ENCODE measurements around the gene LENEP.
"Not testable (repeated sequence)": the region's sequence is repeated elsewhere in the genome, so short reads cannot be mapped to it uniquely, and the experiment has no call there.

Gene LENEP

DNA sequence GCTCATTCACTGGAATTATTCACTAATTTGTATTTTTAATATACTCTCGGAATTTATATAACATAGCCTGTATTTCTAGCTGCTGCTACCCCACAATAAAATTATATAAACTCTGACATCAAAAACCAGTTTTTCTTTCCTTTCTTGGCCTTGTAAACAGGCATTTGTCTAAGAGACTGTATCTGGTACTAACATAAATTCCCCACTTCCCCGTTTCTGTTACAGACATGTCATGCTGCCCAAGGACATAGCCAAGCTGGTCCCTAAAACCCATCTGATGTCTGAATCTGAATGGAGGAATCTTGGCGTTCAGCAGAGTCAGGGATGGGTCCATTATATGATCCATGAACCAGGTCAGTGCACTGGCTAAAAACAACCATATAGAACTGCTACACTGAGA lies 15.6 kb upstream of the LENEP start:
- not testable (repeated sequence) for DNase-seq

DNA sequence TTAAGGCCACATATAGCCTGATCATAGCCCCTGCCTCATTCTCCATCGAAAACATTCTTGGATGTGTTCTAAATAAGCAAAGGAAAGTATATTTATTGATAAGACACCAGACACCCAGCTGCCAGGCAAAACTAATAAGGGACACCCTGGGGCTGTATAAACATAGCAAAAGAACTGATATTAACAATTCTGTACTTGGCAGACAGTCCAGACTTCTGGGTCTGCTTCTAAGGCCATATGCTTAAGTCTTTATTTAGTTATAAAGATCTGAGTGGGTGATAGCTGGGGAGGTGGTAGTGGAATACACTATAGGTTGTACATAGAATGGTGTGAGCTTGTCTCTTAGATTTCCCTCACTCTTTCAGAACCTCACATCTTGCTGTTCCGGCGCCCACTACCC lies 15.0 kb upstream of the LENEP start:
- DNase-seq = no peak

DNA sequence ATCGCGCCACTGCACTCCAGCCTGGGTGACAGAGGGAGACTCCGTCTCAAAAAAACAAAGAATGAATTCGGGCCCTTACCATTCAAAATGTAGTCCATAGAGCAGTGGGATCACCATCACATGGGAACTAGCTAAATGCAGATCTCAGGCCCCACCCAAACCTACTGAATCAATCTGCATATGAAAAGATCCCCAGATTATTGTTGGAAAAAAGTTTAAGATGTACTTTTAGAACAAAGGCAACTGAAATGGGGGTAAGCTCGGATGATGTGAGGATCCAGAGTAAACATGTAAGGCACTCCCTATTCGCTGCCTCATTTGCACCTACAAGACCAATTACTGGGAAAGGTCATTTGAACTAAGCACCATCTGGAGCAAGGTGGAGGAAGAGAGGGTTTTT lies 11.0 kb upstream of the LENEP start:
- no peak for DNase-seq

DNA sequence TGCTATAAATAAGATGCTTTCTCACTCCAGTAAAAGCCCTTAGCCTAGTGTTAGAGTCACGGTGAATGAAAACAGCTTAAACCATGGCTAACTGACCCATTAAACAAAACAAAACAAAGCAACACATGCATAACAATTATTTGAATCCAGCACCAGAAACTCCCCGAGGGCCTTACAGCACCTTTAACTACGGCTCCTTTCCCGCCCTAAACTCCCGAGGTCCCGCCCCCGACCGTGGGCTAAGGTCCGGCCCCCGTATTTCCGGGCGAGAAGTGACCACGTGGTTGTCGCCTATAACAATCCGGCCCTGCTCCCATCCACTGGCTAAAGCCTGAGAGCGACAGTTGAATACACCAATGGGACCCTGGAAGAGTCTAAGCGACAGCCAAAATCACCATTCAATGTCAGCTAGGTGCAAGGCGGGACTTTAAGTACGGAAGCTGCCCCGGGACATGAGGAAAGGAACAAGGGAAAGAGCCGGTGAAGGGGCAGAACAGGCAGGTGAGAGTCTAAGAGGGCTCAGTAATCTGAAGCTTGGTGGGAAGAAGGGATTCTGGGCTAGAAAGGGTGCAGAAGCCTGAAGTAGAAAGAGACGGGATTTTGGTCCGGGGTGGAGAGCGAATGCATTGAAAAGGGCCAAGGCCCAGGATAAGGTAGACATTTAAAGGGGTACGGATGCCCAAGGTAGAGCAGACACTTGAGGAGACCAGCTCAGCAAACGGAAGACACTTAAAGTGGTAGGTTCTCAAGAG lies 10.3 kb upstream of the LENEP start, which contains the start of gene FLAD1:
Gene FLAD1 (plus strand): TSS at position 448 of the 752 bp plus-strand sequence. CDS start 351 bp downstream, outside the sequence.
- DNase-seq = peak; percentile 95

DNA sequence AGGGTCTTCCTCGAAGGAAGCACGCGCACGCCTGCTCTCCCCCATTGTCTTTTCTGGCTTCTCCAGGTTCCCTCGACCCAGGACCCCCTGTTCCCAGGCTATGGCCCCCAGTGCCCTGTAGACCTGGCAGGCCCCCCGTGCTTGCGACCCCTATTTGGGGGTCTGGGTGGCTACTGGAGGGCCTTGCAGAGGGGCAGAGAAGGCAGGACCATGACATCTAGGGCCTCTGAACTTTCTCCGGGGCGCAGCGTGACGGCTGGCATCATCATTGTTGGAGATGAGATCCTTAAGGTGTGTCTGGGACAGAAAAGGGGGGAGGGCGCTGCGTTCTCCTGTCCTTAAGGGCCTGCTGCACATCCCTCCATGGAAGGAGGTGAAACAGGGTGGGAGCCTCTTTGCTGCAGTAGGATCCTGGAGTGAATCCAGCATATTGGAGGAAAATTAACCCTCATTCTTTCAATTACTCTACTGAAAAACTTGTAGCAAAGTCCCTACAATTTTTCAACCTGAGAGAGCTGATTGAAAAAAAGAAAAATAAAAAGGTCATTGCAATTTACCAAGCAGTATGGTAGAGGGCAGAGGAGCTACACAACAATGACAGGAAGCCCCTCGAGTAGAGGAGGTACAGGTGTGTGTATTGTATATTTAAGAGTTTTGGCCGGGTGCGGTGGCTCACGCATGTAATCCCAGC lies 9.5 kb upstream of the LENEP start:
- no peak for DNase-seq

DNA sequence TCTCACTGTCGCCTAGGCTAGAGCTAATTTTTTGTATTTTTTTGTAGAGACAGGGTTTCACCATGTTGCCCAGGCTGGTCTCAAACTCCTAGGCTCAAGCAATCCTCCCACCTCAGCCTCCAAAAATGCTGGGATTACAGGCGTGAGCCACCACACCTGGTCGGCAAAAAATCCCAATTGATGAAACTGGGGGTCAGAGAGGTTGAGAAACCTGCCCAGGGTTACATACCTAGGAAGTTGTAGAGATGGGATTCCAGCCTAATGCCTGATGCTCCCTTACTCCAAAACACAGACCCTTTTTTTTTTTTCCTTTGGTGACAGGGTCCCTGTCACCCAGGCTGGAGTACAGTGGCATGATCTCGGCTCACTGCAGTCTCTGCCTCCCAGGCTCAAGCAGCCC lies 6.7 kb upstream of the LENEP start:
- not testable (repeated sequence) for DNase-seq

DNA sequence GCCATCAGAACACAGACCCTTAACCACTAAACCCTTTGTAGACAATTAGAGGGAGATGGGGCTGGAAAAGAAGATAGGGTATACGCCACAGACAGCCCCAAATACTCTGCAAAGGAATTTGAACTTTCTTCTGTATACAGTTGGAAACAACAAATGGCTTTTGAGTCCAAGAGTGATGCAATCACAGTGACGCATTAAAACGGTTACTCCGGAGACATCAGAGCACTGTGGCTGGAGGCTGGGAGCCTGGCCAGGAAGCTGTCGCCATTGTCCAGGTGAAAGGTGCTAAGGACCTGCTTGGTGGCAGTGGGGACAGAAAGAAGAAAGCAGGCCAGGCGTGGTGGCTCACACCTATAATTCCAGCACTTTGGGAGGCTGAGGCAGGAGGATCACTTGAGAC lies 6.1 kb upstream of the LENEP start:
- DNase-seq = no peak

DNA sequence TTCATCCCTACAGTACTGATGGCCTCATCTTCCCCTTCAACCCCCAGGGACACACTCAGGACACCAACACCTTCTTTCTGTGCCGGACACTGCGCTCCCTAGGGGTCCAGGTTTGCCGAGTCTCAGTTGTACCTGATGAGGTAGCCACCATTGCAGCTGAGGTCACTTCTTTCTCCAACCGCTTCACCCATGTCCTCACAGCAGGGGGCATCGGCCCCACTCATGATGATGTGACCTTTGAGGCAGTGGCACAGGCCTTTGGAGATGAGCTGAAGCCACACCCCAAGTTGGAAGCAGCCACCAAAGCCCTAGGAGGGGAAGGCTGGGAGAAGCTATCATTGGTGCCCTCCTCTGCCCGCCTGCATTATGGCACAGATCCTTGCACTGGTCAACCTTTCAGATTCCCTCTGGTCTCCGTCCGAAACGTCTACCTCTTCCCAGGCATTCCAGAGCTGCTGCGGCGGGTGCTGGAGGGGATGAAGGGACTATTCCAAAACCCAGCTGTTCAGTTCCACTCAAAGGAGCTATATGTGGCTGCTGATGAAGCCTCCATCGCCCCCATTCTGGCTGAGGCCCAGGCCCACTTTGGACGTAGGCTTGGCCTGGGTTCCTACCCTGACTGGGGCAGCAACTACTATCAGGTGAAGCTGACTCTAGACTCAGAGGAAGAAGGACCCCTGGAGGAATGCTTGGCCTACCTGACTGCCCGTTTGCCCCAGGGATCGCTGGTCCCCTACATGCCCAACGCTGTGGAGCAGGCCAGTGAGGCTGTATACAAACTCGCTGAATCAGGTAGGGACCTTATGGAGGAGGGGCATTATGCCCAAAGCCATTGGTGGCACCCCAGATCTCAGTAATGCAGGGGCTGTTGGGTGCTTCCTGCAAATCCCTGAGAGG lies 5.1 kb upstream of the LENEP start:
- DNase-seq = no peak

DNA sequence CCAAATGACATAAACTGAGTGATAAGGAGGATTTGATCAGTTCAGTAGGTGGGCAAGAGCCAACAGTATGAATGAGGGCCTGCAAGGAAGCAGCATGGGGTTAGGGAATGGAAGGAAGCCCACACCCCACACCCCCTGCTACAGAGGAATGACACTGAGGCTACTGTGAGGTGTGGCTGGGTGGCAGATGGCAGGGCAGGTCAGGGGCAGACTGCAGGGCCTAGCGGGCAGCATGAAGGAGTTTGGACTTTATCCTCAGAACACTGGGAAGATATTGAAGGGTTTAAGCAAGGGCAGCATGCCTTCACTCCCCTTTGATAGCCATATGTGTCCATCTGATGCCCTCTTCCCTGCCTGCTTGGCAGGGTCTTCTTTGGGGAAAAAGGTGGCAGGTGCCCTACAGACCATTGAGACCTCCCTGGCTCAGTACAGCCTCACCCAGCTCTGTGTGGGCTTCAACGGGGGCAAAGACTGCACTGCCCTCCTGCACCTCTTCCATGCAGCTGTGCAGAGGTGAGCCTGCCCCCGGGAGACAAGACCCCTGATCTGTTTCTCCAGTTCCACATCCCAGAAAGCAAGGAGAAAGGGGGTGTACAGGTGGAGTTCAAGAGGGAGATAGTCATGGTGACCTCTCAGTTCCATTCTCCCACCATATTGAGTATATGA lies 4.1 kb upstream of the LENEP start:
- no peak for DNase-seq

DNA sequence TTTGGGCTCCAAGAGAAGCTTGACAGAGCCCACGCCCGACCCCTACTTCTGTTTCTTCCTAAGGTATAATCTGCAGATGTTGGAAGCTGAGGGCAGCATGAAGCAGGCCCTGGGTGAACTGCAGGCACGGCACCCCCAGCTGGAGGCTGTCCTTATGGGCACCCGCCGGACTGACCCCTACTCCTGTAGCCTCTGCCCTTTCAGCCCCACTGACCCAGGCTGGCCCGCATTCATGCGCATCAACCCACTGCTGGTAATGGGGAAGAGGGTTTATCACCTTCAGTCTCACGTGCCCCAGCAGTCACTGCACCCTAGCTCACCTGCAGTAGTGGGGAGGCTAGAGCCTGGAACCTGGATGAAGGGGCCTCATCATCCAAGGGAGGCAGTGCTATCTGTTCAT lies 3.1 kb upstream of the LENEP start:
- no peak for DNase-seq

DNA sequence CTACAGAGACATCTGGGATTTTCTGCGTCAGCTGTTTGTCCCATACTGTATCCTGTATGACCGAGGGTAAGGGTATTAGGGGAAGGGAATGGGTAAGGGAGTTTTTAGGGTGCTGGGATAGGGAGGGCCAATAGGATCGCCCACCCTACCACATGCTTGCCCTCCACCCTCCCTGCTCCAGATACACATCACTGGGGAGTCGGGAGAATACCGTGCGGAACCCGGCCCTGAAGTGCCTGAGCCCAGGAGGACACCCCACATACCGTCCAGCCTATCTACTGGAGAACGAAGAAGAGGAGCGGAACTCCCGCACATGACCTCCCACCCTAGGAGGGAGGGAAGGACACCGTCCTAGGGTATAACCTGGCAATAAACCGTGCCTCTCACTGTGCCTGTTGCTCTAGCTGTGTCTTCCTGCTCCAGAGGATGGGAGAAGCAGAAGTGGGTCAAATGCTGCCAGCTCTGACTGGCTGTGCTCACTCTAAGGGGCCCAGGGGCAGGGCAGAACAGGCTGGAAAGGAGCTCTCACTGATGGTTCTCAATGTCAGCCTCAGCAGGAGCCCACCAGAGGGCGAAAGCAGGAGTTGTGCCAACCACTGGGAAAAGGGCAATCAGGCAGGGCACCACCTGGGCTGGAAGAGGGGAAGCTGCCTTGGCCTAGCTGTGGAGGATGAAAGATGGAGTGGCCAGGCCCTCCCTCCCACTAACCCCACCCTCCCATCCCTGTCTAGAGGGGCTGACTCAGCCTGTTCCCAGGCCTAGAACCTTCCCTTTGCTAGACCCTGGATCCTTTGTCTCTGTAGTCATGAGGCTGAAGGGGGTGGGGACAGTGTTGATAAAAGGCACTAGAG lies 440 bp upstream of the LENEP start:
- no peak for DNase-seq

DNA sequence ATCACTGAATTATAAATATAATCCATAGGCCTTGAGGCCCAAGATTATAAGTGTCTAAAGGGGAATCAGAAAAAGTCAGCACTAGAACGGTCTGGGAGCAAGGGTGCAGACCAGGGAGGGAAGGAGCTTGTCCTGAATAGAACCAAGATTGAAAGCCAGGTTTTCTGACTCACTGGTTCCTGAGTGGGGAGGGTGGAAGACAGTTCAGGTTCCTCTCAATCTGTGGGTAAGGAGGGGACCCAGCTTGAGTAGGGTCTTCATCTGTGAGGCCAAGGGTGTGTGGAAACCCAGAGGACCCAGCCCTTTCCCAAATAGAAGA lies 842 bp downstream of the LENEP start:
- DNase-seq = no peak

DNA sequence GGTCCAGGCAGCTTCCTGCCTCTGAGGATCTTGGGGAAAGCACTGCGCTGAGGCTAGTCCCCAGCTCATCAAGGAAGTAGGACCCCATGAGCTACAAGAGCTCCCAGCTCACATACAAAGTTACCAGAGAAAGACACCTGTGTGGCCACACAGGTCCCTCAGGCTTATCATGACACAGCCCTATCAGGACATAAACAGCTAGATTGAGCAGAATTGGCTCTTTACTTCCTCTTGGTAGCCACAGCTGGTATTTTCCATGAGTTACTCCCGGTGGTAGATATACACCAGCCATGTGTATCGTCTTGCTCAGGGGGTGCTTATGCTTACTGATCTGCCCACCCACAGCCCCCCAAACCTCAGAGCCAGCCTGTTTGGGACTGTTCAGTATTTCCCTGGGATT lies 1.2 kb downstream of the LENEP start:
- no peak for DNase-seq

DNA sequence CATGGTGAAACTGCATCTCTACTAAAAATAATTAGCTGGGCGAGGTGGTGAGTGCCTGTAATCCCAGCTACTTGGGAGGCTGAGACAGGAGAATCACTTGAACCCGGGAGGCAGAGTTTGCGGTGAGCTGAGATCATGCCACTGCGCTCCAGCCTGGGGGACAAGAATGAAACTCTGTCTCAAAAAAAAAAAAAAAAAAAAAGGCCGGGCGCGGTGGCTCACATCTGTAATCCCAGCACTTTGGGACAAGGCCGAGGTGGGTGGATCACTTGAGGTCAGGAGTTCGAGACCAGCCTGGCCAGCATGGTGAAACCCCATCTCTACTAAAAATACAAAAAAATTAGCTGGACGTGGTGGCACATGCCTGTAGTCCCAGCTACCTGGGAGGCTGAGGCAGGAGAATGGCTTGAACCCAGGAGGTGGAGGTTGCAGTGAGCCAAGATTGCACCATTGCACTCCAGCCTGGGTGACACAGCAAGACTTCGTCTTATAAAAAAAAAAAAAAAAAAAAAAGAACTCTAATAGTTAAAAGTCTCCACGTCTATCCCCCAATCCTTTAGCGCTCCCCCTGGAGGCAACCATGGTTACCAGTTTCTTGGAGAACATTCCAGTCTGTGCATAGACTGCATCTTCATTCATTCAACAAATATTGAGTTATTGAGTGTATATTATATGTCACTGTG lies 2.1 kb downstream of the LENEP start:
- DNase-seq = not testable (repeated sequence)

DNA sequence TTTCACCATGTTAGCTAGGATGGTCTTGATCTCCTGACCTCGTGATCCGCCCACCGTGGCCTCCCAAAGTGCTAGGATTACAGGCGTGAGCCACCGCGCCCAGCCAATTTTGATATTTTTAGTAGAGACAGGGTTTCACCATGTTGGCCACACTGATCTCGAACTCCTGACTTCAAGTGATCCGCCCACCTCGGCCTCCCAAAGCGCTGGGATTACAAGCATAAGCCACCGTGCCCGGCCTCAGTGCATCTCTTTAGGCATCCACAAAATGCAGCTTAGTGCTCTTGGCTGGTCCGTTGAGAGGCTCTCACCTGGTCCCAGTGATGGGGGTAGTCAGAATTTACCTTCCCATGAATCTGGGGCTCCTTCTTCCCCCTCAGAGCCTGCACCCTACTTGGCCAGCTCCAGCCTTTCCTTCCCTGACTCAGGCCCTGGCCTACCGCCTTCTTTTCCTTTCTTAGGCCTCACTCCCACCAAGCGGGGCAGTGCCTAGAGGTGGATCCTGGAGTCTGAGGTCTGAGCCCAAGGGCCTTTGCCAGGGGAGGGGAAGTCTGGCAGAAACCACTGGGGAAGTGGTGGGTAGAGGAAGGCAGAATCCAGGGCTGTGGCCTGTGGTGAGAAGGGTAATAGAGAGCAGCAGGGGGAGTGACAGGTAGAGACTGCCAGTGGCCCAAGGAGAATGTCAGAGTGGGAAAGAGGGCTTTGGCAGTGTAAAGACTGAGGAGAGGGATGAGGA lies 3.7 kb downstream of the LENEP start:
- no peak for DNase-seq

DNA sequence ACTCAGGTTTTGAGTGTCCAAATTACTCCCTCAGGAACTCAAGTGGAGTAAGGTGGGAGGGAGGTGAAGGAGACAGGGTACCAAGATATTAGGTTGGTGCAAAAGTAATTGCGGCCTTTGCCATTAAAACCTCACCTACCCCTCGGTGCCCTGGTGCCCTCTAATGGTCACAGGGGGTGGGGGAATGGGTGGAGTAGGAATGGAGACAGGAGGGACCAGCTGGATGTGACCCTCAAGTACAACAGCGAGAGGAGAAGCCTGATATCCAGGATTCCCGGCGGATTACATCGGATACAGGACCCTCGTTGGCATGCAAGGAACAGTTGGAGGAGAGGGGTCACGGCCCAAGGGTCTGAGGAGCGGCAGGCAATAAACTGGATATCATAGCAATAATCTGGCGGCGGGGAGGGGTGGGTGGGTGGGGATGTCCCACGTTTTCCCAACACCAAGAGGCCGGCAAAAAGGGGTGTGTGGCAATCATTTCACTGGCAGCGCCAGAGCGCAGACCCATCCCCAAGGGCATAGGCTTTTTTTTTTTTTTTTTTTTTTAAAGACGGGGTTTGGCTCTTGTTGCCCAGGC lies 4.9 kb downstream of the LENEP start:
- no peak for DNase-seq

DNA sequence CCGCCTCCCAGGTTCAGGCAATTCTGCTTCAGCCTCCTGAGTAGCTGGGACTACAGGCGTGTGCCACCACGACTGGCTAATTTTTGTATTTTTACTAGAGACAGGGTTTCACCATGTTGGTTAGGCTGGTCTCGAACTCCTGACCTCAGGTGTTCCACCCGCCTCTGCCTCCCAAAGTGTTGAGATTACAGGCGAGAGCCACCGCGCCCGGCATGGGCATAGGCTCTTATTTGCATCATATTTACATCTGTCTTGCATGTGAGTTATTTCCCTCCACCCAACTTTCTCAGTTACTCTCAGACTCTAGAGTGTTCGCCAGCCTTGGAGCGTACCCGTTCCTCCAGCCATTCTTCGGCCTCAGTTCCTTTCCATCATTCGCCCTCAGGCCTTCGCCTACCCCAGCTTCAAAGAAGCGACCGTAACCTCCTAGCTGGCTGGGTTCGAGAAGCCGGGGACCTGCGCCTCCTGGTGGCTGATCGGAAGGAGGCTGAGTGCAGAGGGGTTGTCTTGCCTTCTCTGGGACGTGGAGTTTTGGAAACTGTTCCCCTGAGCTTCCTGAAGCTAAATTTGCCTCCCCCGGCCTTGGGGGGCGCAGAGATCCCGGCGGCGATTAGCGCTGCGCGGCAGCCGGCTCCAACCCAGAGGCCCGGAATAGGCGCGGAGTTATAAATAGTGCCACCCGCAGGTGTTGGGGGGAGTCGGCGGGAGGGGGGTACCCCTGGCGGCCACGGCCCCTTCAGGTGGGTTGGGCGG lies 5.6 kb downstream of the LENEP start:
- DNase-seq = peak; percentile 91

DNA sequence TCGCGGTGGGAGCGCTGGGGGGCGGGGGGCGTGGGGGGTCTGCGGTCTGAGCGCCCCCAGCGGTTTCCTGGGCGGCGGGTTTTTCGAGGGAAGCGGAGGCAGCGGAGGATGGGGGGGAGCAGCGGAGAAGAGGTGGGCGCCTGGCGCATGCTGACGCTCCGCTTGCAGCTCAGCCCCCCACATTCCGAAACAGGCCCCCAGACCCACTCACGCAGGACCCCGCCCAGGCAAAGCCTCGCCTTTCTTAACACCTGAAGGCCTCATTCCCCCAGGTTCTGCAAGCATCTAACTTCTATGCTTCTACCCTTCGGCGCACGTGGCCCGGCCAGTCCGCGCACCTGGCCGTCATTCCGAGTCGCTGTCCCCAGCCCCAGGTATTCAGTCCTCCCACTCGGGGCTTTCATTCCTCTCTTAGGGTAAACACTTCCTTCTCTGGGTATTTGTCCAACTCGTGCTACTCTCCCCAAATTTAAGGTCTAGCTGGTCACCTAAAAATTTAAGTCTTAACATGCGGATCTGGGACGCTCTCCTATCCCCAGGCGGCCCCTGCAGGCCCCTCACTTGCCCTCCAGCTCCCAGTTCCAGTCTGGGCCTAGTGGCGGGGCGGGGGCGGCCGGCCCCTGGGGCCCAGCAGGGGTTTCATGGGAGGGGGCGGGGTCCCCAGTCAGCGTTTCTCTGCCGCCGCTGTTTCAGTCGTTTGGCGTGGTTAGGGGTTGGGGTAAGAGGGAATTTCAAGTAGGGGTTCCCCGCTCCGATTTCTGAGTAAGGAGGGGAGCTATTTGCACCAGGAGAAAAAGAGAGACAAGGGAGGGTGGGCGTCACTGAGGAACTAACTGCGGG lies 6.4 kb downstream of the LENEP start:
- DNase-seq = peak; percentile 85

DNA sequence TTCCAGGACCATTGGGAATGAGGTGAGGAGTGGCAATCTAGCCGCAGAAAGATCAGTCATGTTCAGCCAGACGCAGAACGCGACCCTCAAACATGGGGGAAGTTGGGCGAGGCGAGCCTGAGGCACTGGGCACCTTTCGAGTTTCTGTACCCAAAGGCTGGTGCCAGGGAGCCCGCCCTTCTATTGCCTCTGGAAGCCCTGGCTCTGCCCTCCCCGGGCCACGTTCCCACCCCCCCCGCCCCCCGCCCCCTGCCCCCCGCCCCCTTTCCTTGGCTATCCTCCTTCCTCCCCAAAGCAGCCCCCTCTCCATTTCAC lies 7.0 kb downstream of the LENEP start:
- peak; percentile 84 for DNase-seq

Data from activated CD8-positive, alpha-beta memory T cell treated with anti-CD3 and anti-CD28 coated beads for 24 hours (primary cell).